Adrenal gland (tissue), 12 donors: ENCODE results near the gene EFHB. TPM values are rescaled to one million over a fixed set of nuclear protein-coding genes. Genes with fewer than 3 reads are reported as not detected.

ENCODE experiments used
- DNase-seq, 7 donors: peaks; one replicate each; pipeline ENCODE4 v3.0.0-alpha.2; 2019 to 2020
- H3K27ac ChIP-seq, 5 donors: fragments of 200-600 bp; sonication (generic) in 4 of 5; 1 replicate in 3 of 5; 2 replicates in 2 of 5; pipeline versions ENCODE4 v1.5.1 to v1.8.0; 2016 to 2020; ENCODE audit warnings: mild to moderate bottlenecking in 1 of 5
- H3K27me3 ChIP-seq: fragments of 200-600 bp; 2 replicates; pipeline ENCODE4 v1.8.0; 2021
- H3K36me3 ChIP-seq, 2 donors: fragments of 200-600 bp; replicated peaks in 1 of 2; 1 replicate in 1 of 2; 2 replicates in 1 of 2; pipeline versions ENCODE4 v1.5.1 to v1.8.0; 2018 to 2022
- H3K4me1 ChIP-seq, 2 donors: fragments of 200-600 bp; replicated peaks in 1 of 2; 1 replicate in 1 of 2; 2 replicates in 1 of 2; pipeline versions ENCODE4 v1.5.1 to v1.8.0; 2018 to 2021
- H3K4me3 ChIP-seq, 4 donors: fragments of 200-600 bp; sonication (generic) in 3 of 4; one replicate each; pipeline ENCODE4 v1.5.1; 2016 to 2018
- H3K9me3 ChIP-seq, 3 donors: fragments of 200-600 bp; sonication (generic) in 1 of 3; replicated peaks in 1 of 3; 1 replicate in 2 of 3; 2 replicates in 1 of 3; pipeline versions ENCODE4 v1.5.1 to v1.8.0; 2016 to 2021
- CTCF ChIP-seq, 6 experiments: fragments of 450-650 bp in 4 of 6; fragments of 200-600 bp in 2 of 6; sonication (generic) in 1 of 6; IDR thresholded peaks; 1 replicate in 5 of 6; 2 replicates in 1 of 6; pipeline versions ENCODE4 v1.5.1 to v1.8.0; 2016 to 2021; ENCODE audit warnings: antibody characterized with exemption in 6 of 6, mild to moderate bottlenecking in 2 of 6, moderate library complexity in 1 of 6
- POLR2A ChIP-seq, 2 donors: fragments of 450-650 bp; IDR thresholded peaks; one replicate each; pipeline ENCODE4 v1.6.1; 2017; ENCODE audit warnings: antibody characterized with exemption in 2 of 2, mild to moderate bottlenecking in 2 of 2, moderate library complexity in 1 of 2
- WGBS, 4 donors: extraction: QIAGEN DNeasy Blood & Tissue Kit in 2 of 4; methylation state at CpG; one replicate each; pipeline versions ENCODE4 v1.1.5 to v1.1.7; 2013 to 2017; 5-methylcytosine and 5-hydroxymethylcytosine counted together
- intact Hi-C, 2 donors: fragments of 100-400 bp; cut with DNase I; formaldehyde crosslinking; loops; one replicate each; pipeline versions ENCODE4 v1.14.1 to v1.15.0; 2022 to 2023
- polyA plus RNA-seq, 3 donors: library from polyadenylated mRNA; stranded (reverse); fragments of 200-250 nt in 2 of 3; fragments of 350-450 nt in 1 of 3; fragmentation: Illumina TruSeq in 1 of 3; extraction: RNeasy Lipid Tissue Mini Kit (QIAGEN cat#74804) in 1 of 3; gene quantifications; one replicate each; pipeline ENCODE4 v1.2.3, GENCODE V29; 2013 to 2014
- total RNA-seq, 9 donors: library from RNA; depleted of rRNA in 4 of 9; stranded (reverse); fragments of >200 nt in 4 of 9; fragments of 120-200 nt in 1 of 9; fragmentation: NEBNext Ultra II Directional in 1 of 9; extraction: Animal tissue kit (Norgen Biotek cat#: 25700) in 1 of 9; gene quantifications; one replicate each; pipeline versions ENCODE4 v1.1.0 to v1.2.4, GENCODE V29; 2013 to 2023
- donor health status: healthy with polysubstance abuse.
- donor health status: Bipolar disorder and iron deficiency.
- donor health status: DM: yes; HTN: yes; CAD: no.
- donor health status: DM: no; HTN: no; CAD: no.
- donor health status: DM: no; HTN: no; CAD: no.
- donor health status: DM: yes; HTN: yes; CAD: no.

Gene EFHB
- total and polyA plus RNA-seq, 12 donors, result 0.29 to 10.6 (median 2.4) TPM; not detected in 1

- no peak for TF ChIP-seq CTCF (IDR thresholded peaks at IDR 0.05)
- TF ChIP-seq POLR2A (IDR thresholded peaks at IDR 0.05), result no peak
- Histone ChIP-seq H3K9me3 (no peaks in the 10 kb centered on the region), H3K4me1 (peaks cover 16 to 40% of the 10 kb centered on the region in 2 donors), H3K27me3 (no peaks in the 10 kb centered on the region), H3K36me3 (peaks cover 0 to 8% of the 10 kb centered on the region in 2 donors), H3K4me3 (peak overlapping the region; percentile 57 to 94 (median 84)), H3K27ac (peak overlapping the region; percentile 85 to 99 (median 98))
- peak; percentile 65 to 78 (median 68) for DNase-seq
- intact Hi-C loops, result loop anchor here in 1 of 2 donors (5.0 to 10.0 kb wide), 2 partner anchors 97 to 240 kb away; partner anchors contain the start of genes KAT2B and SGO1
- 0 to 3% (median 1%) methylated on average over 3 to 30 of the region's 30 CpGs for WGBS, 4 donors
Measured at GRCh38 chr3:19947549-19948225, 13.7 kb upstream of the EFHB start.

- no peaks in the 10 kb centered on the region for H3K9me3 ChIP-seq
- H3K4me1 ChIP-seq, result peaks cover 16 to 33% of the 10 kb centered on the region in 2 donors
- intact Hi-C loops, result loop anchor here in 1 of 2 donors (5.0 to 10.0 kb wide), 2 partner anchors 98 to 240 kb away; partner anchors contain the start of genes KAT2B and SGO1
- peak within 1 kb of the TSS; percentile 57 to 94 (median 84) for H3K4me3 ChIP-seq
- TF ChIP-seq CTCF (IDR thresholded peaks at IDR 0.05), result no peak
- TF ChIP-seq POLR2A (IDR thresholded peaks at IDR 0.05), result peak; percentile 76 to 93
- H3K27me3 ChIP-seq, result no peaks in the 10 kb centered on the region
- WGBS, 4 donors, result 0 to 2% (median 1%) methylated on average over 51 to 73 of the region's 73 CpGs
- peak; percentile 98 to 99 (median 98) for DNase-seq
- peak within 1 kb of the TSS; percentile 85 to 99 (median 98) for H3K27ac ChIP-seq
- peaks cover 0 to 3% of the 10 kb centered on the region in 2 donors for H3K36me3 ChIP-seq
Measured at GRCh38 chr3:19946832-19947548, 13.0 kb upstream of the EFHB start, which contains the start of gene RAB5A. TSS of gene RAB5A (plus strand) at chr3:19947097. CDS start at chr3:19950899, 3,802 bp downstream.

- peak in 6 of 7 donors; percentile 14 to 60 (median 31) for DNase-seq
- Histone ChIP-seq H3K4me3 (peak overlapping the region in 3 of 4 donors; percentile 57 to 94 (median 80)), H3K36me3 (no peaks in the 10 kb centered on the region), H3K27me3 (no peaks in the 10 kb centered on the region), H3K27ac (peak overlapping the region; percentile 85 to 99 (median 98)), H3K9me3 (no peaks in the 10 kb centered on the region), H3K4me1 (peaks cover 16 to 30% of the 10 kb centered on the region in 2 donors)
- 39 to 49% (median 42%) methylated on average over 25 to 26 of the region's 26 CpGs for WGBS, 4 donors
- intact Hi-C loops, result loop anchor here in 1 of 2 donors (5.0 to 10.0 kb wide), 2 partner anchors 99 to 241 kb away; partner anchors contain the start of genes KAT2B and SGO1
- TF ChIP-seq POLR2A (IDR thresholded peaks at IDR 0.05) (no peak), CTCF (IDR thresholded peaks at IDR 0.05) (no peak)
Measured at GRCh38 chr3:19945969-19946831, 12.2 kb upstream of the EFHB start.
